ENCODE measurements around the gene RBMS3. TPM values are rescaled to one million over a fixed set of nuclear protein-coding genes. Genes with fewer than 3 reads are reported as not detected.

Gene RBMS3
- total RNA-seq, 1 experiment from 2014 or later: 8.7 TPM

DNA sequence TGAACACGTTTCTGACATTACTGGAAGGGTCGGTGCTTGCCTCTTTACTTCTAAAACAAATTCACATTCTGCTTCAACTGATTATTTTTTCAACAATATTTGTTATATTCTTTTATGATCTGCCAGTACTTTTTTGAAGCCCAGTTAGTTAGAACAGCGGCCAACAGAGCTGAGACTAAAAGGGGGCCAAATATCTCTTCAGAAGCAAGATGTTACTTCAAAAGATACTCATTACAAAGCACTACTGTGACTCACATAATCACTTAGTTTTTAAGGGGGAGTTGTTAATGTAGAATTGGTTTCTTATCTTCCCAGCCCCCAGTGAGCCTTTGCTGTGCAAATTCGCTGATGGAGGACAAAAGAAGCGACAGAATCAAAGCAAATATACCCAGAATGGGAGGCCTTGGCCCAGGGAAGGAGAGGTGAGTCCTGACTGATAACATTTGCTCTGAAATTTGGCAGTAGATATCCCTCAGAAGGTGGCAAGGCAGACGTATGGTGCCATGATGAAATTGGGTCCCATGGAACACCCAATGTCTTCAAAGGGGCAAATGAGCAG, 587.8 kb downstream of the RBMS3 start:
- Mint-ChIP-seq H3K27ac (no peak overlapping the region), H3K27me3 (ENCODE audit: low read depth) (no peaks in the 10 kb centered on the region), H3K9me3 (peaks cover 3% of the 10 kb centered on the region; the same call in 1 of the 2 replicates), H3K4me1 (peaks cover 18% of the 10 kb centered on the region), H3K4me3 (no peak overlapping the region), H3K36me3 (no peaks in the 10 kb centered on the region)
- POLR2A ChIA-PET: no interaction called here
- peak; percentile 62 for ATAC-seq
- TF ChIP-seq RORB (CRISPR knock-in tag; IDR thresholded peaks at IDR 0.05) (no peak), ZNF671 (CRISPR knock-in tag; IDR thresholded peaks at IDR 0.05) (no peak), TEAD4 (CRISPR knock-in tag; IDR thresholded peaks at IDR 0.05) (no peak), TCF7 (CRISPR knock-in tag; IDR thresholded peaks at IDR 0.05; ENCODE audit: low read depth) (no peak), ZNF232 (CRISPR knock-in tag; IDR thresholded peaks at IDR 0.05) (no peak), JUN (CRISPR knock-in tag; IDR thresholded peaks at IDR 0.05) (no peak)
- CTCF ChIA-PET: interaction anchor here (1.0 kb wide), 1 partner anchor 12 kb away, joined by 4 read pairs; no protein-coding TSS in a partner anchor
- no peak for DNase-seq (ENCODE audit: low spot score)

DNA sequence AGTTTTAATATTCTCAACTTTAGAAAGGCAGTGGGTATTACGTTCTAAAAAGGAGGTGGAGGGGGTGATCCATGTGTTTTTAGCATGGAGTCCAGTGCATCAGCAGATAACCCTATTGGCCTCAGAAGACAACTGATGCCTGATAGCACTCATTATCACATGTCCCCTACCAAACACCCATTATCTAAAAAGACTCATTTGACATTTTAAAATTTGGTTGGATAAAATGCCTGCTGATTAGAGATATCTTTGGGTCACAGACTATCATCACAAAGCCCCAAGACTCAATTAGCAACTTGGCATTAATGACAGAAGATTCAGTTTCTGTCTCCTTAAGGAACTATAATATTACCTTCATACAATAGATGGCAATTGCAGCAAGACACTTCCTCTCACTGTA, 589.3 kb downstream of the RBMS3 start:
- Mint-ChIP-seq H3K27ac (no peak overlapping the region), H3K36me3 (no peaks in the 10 kb centered on the region), H3K9me3 (peaks cover 3% of the 10 kb centered on the region; the same call in 1 of the 2 replicates), H3K4me1 (peaks cover 18% of the 10 kb centered on the region), H3K4me3 (no peak overlapping the region), H3K27me3 (ENCODE audit: low read depth) (no peaks in the 10 kb centered on the region)
- ChIA-PET POLR2A (no interaction called here), CTCF (no interaction called here)
- ATAC-seq (no peak), DNase-seq (ENCODE audit: low spot score) (no peak)
- no peak for TF ChIP-seq ZBTB21 (CRISPR knock-in tag; IDR thresholded peaks at IDR 0.05; ENCODE audit: borderline replicate concordance)
- TF ChIP-seq FOXP1 (CRISPR knock-in tag; IDR thresholded peaks at IDR 0.05; ENCODE audit: borderline replicate concordance): no peak
- TF ChIP-seq, protein P1, sequence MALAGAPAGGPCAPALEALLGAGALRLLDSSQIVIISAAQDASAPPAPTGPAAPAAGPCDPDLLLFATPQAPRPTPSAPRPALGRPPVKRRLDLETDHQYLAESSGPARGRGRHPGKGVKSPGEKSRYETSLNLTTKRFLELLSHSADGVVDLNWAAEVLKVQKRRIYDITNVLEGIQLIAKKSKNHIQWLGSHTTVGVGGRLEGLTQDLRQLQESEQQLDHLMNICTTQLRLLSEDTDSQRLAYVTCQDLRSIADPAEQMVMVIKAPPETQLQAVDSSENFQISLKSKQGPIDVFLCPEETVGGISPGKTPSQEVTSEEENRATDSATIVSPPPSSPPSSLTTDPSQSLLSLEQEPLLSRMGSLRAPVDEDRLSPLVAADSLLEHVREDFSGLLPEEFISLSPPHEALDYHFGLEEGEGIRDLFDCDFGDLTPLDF (CRISPR knock-in tag; IDR thresholded peaks at IDR 0.05): no peak
- TF ChIP-seq, protein P2, sequence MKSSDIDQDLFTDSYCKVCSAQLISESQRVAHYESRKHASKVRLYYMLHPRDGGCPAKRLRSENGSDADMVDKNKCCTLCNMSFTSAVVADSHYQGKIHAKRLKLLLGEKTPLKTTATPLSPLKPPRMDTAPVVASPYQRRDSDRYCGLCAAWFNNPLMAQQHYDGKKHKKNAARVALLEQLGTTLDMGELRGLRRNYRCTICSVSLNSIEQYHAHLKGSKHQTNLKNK (CRISPR knock-in tag; IDR thresholded peaks at IDR 0.05): no peak
- no peak for TF ChIP-seq CBFB (CRISPR knock-in tag; IDR thresholded peaks at IDR 0.05; ENCODE audit: low read depth)
- TF ChIP-seq, protein P3, sequence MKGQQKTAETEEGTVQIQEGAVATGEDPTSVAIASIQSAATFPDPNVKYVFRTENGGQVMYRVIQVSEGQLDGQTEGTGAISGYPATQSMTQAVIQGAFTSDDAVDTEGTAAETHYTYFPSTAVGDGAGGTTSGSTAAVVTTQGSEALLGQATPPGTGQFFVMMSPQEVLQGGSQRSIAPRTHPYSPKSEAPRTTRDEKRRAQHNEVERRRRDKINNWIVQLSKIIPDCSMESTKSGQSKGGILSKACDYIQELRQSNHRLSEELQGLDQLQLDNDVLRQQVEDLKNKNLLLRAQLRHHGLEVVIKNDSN (CRISPR knock-in tag; IDR thresholded peaks at IDR 0.05): no peak
- TF ChIP-seq, protein P4, sequence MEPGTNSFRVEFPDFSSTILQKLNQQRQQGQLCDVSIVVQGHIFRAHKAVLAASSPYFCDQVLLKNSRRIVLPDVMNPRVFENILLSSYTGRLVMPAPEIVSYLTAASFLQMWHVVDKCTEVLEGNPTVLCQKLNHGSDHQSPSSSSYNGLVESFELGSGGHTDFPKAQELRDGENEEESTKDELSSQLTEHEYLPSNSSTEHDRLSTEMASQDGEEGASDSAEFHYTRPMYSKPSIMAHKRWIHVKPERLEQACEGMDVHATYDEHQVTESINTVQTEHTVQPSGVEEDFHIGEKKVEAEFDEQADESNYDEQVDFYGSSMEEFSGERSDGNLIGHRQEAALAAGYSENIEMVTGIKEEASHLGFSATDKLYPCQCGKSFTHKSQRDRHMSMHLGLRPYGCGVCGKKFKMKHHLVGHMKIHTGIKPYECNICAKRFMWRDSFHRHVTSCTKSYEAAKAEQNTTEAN (CRISPR knock-in tag; IDR thresholded peaks at IDR 0.05): no peak
- TF ChIP-seq, protein P5, sequence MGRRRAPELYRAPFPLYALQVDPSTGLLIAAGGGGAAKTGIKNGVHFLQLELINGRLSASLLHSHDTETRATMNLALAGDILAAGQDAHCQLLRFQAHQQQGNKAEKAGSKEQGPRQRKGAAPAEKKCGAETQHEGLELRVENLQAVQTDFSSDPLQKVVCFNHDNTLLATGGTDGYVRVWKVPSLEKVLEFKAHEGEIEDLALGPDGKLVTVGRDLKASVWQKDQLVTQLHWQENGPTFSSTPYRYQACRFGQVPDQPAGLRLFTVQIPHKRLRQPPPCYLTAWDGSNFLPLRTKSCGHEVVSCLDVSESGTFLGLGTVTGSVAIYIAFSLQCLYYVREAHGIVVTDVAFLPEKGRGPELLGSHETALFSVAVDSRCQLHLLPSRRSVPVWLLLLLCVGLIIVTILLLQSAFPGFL (CRISPR knock-in tag; IDR thresholded peaks at IDR 0.05; ENCODE audit: borderline replicate concordance): no peak
- TF ChIP-seq, protein P6, sequence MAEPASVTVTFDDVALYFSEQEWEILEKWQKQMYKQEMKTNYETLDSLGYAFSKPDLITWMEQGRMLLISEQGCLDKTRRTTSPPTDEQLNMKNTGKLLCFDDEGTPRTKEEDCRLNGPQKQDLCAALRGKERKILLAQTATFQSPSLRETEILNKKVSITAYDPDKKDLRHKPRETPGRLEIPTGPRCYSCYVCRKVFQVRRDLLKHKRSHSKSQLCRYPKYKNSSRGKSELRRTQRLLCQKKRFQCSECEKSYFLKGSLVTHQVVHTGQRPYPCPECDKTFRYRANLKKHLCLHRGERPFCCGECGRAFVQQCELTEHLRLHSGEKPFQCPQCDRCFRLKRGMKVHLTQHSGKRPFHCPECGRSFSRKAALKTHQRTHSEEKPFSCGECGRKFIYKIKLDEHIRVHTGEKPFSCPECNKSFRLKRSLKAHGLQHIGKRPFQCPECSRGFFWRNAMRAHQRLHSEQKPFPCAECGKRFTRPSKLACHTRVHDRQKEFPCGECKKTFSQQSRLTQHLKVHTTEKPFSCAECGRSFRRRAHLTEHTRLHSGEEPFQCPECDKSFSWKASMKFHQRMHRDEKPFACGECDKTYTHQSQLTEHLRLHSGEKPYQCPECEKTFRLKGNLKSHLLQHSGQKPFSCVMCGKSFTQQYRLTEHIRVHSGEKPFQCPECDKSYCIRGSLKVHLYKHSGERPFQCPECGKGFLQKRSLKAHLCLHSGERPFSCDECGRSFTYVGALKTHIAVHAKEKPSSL (CRISPR knock-in tag; conservative IDR thresholded peaks at IDR 0.05): no peak
- TF ChIP-seq NFYB (CRISPR knock-in tag; conservative IDR thresholded peaks at IDR 0.05; ENCODE audit: low read depth): no peak
- TF ChIP-seq, protein P7, sequence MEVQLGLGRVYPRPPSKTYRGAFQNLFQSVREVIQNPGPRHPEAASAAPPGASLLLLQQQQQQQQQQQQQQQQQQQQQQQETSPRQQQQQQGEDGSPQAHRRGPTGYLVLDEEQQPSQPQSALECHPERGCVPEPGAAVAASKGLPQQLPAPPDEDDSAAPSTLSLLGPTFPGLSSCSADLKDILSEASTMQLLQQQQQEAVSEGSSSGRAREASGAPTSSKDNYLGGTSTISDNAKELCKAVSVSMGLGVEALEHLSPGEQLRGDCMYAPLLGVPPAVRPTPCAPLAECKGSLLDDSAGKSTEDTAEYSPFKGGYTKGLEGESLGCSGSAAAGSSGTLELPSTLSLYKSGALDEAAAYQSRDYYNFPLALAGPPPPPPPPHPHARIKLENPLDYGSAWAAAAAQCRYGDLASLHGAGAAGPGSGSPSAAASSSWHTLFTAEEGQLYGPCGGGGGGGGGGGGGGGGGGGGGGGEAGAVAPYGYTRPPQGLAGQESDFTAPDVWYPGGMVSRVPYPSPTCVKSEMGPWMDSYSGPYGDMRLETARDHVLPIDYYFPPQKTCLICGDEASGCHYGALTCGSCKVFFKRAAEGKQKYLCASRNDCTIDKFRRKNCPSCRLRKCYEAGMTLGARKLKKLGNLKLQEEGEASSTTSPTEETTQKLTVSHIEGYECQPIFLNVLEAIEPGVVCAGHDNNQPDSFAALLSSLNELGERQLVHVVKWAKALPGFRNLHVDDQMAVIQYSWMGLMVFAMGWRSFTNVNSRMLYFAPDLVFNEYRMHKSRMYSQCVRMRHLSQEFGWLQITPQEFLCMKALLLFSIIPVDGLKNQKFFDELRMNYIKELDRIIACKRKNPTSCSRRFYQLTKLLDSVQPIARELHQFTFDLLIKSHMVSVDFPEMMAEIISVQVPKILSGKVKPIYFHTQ (CRISPR knock-in tag; IDR thresholded peaks at IDR 0.05): no peak
- TF ChIP-seq SMAD4 (CRISPR knock-in tag; IDR thresholded peaks at IDR 0.05): no peak
- no peak for TF ChIP-seq NFATC4 (CRISPR knock-in tag; IDR thresholded peaks at IDR 0.05)
- no peak for TF ChIP-seq ZNF138 (CRISPR knock-in tag; conservative IDR thresholded peaks at IDR 0.05)
- TF ChIP-seq, protein P8, sequence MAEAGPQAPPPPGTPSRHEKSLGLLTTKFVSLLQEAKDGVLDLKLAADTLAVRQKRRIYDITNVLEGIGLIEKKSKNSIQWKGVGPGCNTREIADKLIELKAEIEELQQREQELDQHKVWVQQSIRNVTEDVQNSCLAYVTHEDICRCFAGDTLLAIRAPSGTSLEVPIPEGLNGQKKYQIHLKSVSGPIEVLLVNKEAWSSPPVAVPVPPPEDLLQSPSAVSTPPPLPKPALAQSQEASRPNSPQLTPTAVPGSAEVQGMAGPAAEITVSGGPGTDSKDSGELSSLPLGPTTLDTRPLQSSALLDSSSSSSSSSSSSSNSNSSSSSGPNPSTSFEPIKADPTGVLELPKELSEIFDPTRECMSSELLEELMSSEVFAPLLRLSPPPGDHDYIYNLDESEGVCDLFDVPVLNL (CRISPR knock-in tag; IDR thresholded peaks at IDR 0.05; ENCODE audit: borderline replicate concordance, low read depth): no peak
- no peak for TF ChIP-seq EMX1 (CRISPR knock-in tag; IDR thresholded peaks at IDR 0.05)
- no peak for TF ChIP-seq NFE2L1 (CRISPR knock-in tag; IDR thresholded peaks at IDR 0.05)

All from WTC11 (cell line).